Central memory CD4-positive, alpha-beta T cell (primary cell): ENCODE measurements around the gene DPP10.
"Not testable (repeated sequence)": the region's sequence is repeated elsewhere in the genome, so short reads cannot be mapped to it uniquely, and the experiment has no call there.

Experiments used
- DNase-seq: peaks from one replicate; pipeline ENCODE4 v3.0.0; 2022
- total RNA-seq, 3 experiments: gene quantifications; one replicate each; lab custom pipeline; 2026; lab: John Stamatoyannopoulos, UW

Gene DPP10
- total RNA-seq = 0 reads per million in 3 experiments

- DNase-seq = no peak
These were observed at the start of gene DPP10 for GRCh38 chr2:114442510-114442909. DPP10 (plus strand) TSS chr2:114442641.

- no peak for DNase-seq
These were observed 41.6 kb upstream of the DPP10 start for GRCh38 chr2:114400890-114401289.

- no peak for DNase-seq
These were observed 37.0 kb upstream of the DPP10 start for GRCh38 chr2:114405247-114406116.

GRCh38 chr2:114406347-114406746, 36.1 kb upstream of the DPP10 start:
- no peak for DNase-seq

- DNase-seq = not testable (repeated sequence)
These were observed 35.1 kb upstream of the DPP10 start for GRCh38 chr2:114407353-114407752.

- no peak for DNase-seq
These were observed 20.7 kb upstream of the DPP10 start for GRCh38 chr2:114421781-114422180.

- no peak for DNase-seq
These were observed 17.7 kb upstream of the DPP10 start for GRCh38 chr2:114424699-114425098.

GRCh38 chr2:114426756-114427155, 15.7 kb upstream of the DPP10 start:
- DNase-seq = no peak

- no peak for DNase-seq
These were observed 6.1 kb upstream of the DPP10 start for GRCh38 chr2:114436329-114436728.

GRCh38 chr2:114446571-114446970, 4.1 kb downstream of the DPP10 start:
- no peak for DNase-seq

GRCh38 chr2:114450639-114451038, 8.2 kb downstream of the DPP10 start:
- DNase-seq = no peak

- no peak for DNase-seq
These were observed 14.1 kb downstream of the DPP10 start for GRCh38 chr2:114456566-114456965.

GRCh38 chr2:114457956-114458355, 15.5 kb downstream of the DPP10 start:
- DNase-seq = no peak

GRCh38 chr2:114461116-114461515, 18.7 kb downstream of the DPP10 start:
- DNase-seq = no peak

- no peak for DNase-seq
These were observed 22.7 kb downstream of the DPP10 start for GRCh38 chr2:114464961-114465706.

GRCh38 chr2:114468343-114468742, 25.9 kb downstream of the DPP10 start:
- no peak for DNase-seq

GRCh38 chr2:114472246-114472645, 29.8 kb downstream of the DPP10 start:
- DNase-seq = no peak

- DNase-seq = no peak
These were observed 30.3 kb downstream of the DPP10 start for GRCh38 chr2:114472726-114473125.

- DNase-seq = no peak
These were observed 46.5 kb downstream of the DPP10 start for GRCh38 chr2:114488841-114489530.

GRCh38 chr2:114495046-114495445, 52.6 kb downstream of the DPP10 start:
- DNase-seq = no peak

GRCh38 chr2:114496959-114497358, 54.5 kb downstream of the DPP10 start:
- DNase-seq = no peak

- no peak for DNase-seq
These were observed 56.7 kb downstream of the DPP10 start for GRCh38 chr2:114499101-114499500.

GRCh38 chr2:114507744-114508143, 65.3 kb downstream of the DPP10 start:
- no peak for DNase-seq
